Neural progenitor cell (in vitro differentiated cells): Measurements from ENCODE around the gene NRTN. TPM values are rescaled to one million over a fixed set of nuclear protein-coding genes. Genes with fewer than 3 reads are reported as not detected.

Source experiments
- DNase-seq: peaks from one replicate; pipeline ENCODE4 v3.0.0-alpha.2; 2016; ENCODE audit warnings: low spot score
- H2AFZ ChIP-seq: fragments of 200-600 bp; sonication (generic); replicated peaks from 2 replicates; pipeline ENCODE4 v1.6.1; 2016; ENCODE audit warnings: antibody characterized with exemption
- H3F3A ChIP-seq: fragments of 200-600 bp; sonication (generic); 2 replicates; pipeline ENCODE4 v1.6.1; 2016; ENCODE audit warnings: antibody characterized with exemption, low read depth
- H3K27ac ChIP-seq: fragments of 200-600 bp; sonication (generic); 2 replicates; pipeline ENCODE4 v1.5.1; 2016; ENCODE audit warnings: mild to moderate bottlenecking
- H3K27me3 ChIP-seq: fragments of 200-600 bp; sonication (generic); 2 replicates; pipeline ENCODE4 v1.6.1; 2016; ENCODE audit warnings: mild to moderate bottlenecking, moderate library complexity
- H3K36me3 ChIP-seq: fragments of 200-600 bp; sonication (generic); 2 replicates; pipeline ENCODE4 v1.5.1; 2016
- H3K4me1 ChIP-seq: fragments of 200-600 bp; sonication (generic); 2 replicates; pipeline ENCODE4 v1.6.1; 2016; ENCODE audit warnings: mixed run types
- H3K4me2 ChIP-seq: fragments of 200-600 bp; sonication (generic); 2 replicates; pipeline ENCODE4 v1.6.1; 2016
- H3K4me3 ChIP-seq: fragments of 200-600 bp; sonication (generic); 2 replicates; pipeline ENCODE4 v1.5.1; 2016
- H3K79me2 ChIP-seq: fragments of 200-600 bp; sonication (generic); 2 replicates; pipeline ENCODE4 v1.6.1; 2016; ENCODE audit warnings: low read depth
- H3K9ac ChIP-seq: fragments of 200-600 bp; sonication (generic); 2 replicates; pipeline ENCODE4 v1.6.1; 2016
- H3K9me3 ChIP-seq: fragments of 200-600 bp; sonication (generic); 2 replicates; pipeline ENCODE4 v1.5.1; 2016; ENCODE audit warnings: low read depth
- H4K20me1 ChIP-seq: fragments of 200-600 bp; sonication (generic); 2 replicates; pipeline ENCODE4 v1.6.1; 2016; ENCODE audit warnings: low read depth
- H3K27ac Mint-ChIP-seq: 3 replicates; pipeline ENCODE4 v1.8.0; 2021; ENCODE audit warnings: mixed read lengths
- H3K27me3 Mint-ChIP-seq: 2 replicates; pipeline ENCODE4 v1.8.0; 2022; ENCODE audit warnings: low read depth, mild to moderate bottlenecking, inconsistent platforms, moderate library complexity, mixed read lengths; ENCODE audit not compliant: insufficient read depth
- H3K36me3 Mint-ChIP-seq: 3 replicates; pipeline ENCODE4 v1.8.0; 2021; ENCODE audit warnings: mixed read lengths
- H3K4me1 Mint-ChIP-seq: 3 replicates; pipeline ENCODE4 v1.8.0; 2021; ENCODE audit warnings: mixed read lengths
- H3K4me3 Mint-ChIP-seq: 3 replicates; pipeline ENCODE4 v1.8.0; 2021; ENCODE audit warnings: mild to moderate bottlenecking, moderate library complexity, mixed read lengths
- H3K9me3 Mint-ChIP-seq: 3 replicates; pipeline ENCODE4 v1.8.0; 2020; ENCODE audit warnings: mixed read lengths
- CTCF ChIP-seq: fragments of 200-600 bp; sonication (generic); IDR thresholded peaks from 2 replicates; pipeline ENCODE4 v1.5.1; 2017; ENCODE audit warnings: antibody characterized with exemption, mild to moderate bottlenecking
- EZH2 ChIP-seq: fragments of 200-600 bp; sonication (generic); IDR thresholded peaks from 2 replicates; pipeline ENCODE4 v1.6.1; 2017; ENCODE audit warnings: antibody characterized with exemption, mild to moderate bottlenecking, moderate library complexity
- EZH2phosphoT487 ChIP-seq: fragments of 200-600 bp; sonication (generic); IDR thresholded peaks from 2 replicates; pipeline ENCODE4 v1.6.1; 2017; ENCODE audit warnings: antibody characterized with exemption
- total RNA-seq: library from RNA; depleted of rRNA; stranded (reverse); fragments of >200 nt; gene quantifications from 2 replicates; pipeline ENCODE4 v1.2.3, GENCODE V29; 2015; ENCODE audit warnings: low replicate concordance

Gene NRTN
- total RNA-seq, 1 donor from 2014 or later: 2.4 TPM

- Histone ChIP-seq H4K20me1 (no peaks in the 10 kb centered on the region), H2AFZ (no peak overlapping the region), H3K4me3 (no peak overlapping the region), H3K4me1 (no peaks in the 10 kb centered on the region), H3F3A (peaks cover 20% of the 10 kb centered on the region), H3K36me3 (no peaks in the 10 kb centered on the region), H3K27ac (no peak overlapping the region), H3K4me2 (no peak overlapping the region), H3K27me3 (no peaks in the 10 kb centered on the region), H3K9ac (no peak overlapping the region), H3K9me3 (no peaks in the 10 kb centered on the region), H3K79me2 (peaks cover 2% of the 10 kb centered on the region)
- no peak for TF ChIP-seq EZH2
- TF ChIP-seq CTCF: no peak
- TF ChIP-seq EZH2phosphoT487: no peak
- Mint-ChIP-seq H3K27ac (no peak overlapping the region), H3K9me3 (no peaks in the 10 kb centered on the region), H3K36me3 (peaks cover 10% of the 10 kb centered on the region), H3K4me3 (no peak overlapping the region), H3K4me1 (peaks cover 13% of the 10 kb centered on the region), H3K27me3 (peaks cover 12% of the 10 kb centered on the region)
- DNase-seq: no peak
These were observed 12.6 kb upstream of the NRTN start for GRCh38 chr19:5792224-5792623.

GRCh38 chr19:5793188-5793587, 11.7 kb upstream of the NRTN start:
- Histone ChIP-seq H4K20me1 (no peaks in the 10 kb centered on the region), H3K79me2 (peaks cover 2% of the 10 kb centered on the region), H3K4me3 (no peak overlapping the region), H3K27ac (no peak overlapping the region), H3K27me3 (no peaks in the 10 kb centered on the region), H3K9me3 (no peaks in the 10 kb centered on the region), H2AFZ (no peak overlapping the region), H3K4me2 (no peak overlapping the region), H3K4me1 (no peaks in the 10 kb centered on the region), H3F3A (peaks cover 20% of the 10 kb centered on the region), H3K9ac (no peak overlapping the region), H3K36me3 (no peaks in the 10 kb centered on the region)
- Mint-ChIP-seq H3K27ac (peak overlapping the region; percentile 80), H3K36me3 (peaks cover 8% of the 10 kb centered on the region), H3K4me1 (peaks cover 13% of the 10 kb centered on the region), H3K4me3 (peak overlapping the region; percentile 70), H3K9me3 (no peaks in the 10 kb centered on the region), H3K27me3 (peaks cover 12% of the 10 kb centered on the region)
- TF ChIP-seq EZH2phosphoT487 (no peak), CTCF (no peak), EZH2 (no peak)
- DNase-seq: no peak

DNA sequence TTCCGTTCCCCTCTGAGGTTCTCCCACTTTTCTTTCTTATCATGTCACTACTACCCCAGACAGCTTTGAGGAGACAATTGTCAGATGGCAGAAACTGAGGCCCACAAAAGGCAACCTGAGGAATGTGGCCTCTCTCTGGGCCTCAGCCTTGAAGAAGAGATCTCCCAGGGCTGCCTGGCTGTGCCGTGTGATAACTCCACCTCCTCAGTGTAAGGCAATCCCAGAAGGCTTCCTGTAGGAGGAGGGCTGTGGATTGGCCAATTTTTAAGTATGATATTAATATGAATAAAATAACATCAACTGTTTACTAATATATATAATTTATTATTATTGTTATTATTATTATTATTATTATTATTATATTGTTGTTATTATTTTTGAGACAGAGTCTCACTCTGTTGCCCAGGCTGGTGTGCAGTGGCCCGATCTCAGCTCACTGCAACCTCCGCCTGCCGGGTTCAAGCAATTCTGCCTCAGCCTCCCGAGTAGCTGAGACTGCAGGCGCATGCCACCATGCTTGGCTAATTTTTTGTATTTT, 9.4 kb upstream of the NRTN start:
- H3K27ac ChIP-seq: no peak overlapping the region
- H3K9me3 ChIP-seq: no peaks in the 10 kb centered on the region
- no peak overlapping the region for H2AFZ ChIP-seq
- H3K4me1 ChIP-seq: no peaks in the 10 kb centered on the region
- Mint-ChIP-seq H3K4me1 (peaks cover 12% of the 10 kb centered on the region), H3K4me3 (no peak overlapping the region), H3K27me3 (peaks cover 10% of the 10 kb centered on the region), H3K27ac (no peak overlapping the region), H3K36me3 (peaks cover under 1% of the 10 kb centered on the region), H3K9me3 (no peaks in the 10 kb centered on the region)
- no peaks in the 10 kb centered on the region for H3K27me3 ChIP-seq
- no peak overlapping the region for H3K4me3 ChIP-seq
- H4K20me1 ChIP-seq: no peaks in the 10 kb centered on the region
- no peaks in the 10 kb centered on the region for H3K79me2 ChIP-seq
- DNase-seq: no peak
- no peak for TF ChIP-seq EZH2
- no peak for TF ChIP-seq CTCF
- no peak overlapping the region for H3K4me2 ChIP-seq
- peaks cover 20% of the 10 kb centered on the region for H3F3A ChIP-seq
- no peaks in the 10 kb centered on the region for H3K36me3 ChIP-seq
- H3K9ac ChIP-seq: no peak overlapping the region
